ENCODE measurements around the gene PSMC4.
A peak's percentile ranks its signal among the peaks of the same experiment; 100 is the strongest.

PSMC4 gene

GRCh38 chr19:39936622-39937021, 34.3 kb upstream of the PSMC4 start:
- H3K9ac ChIP-seq (ENCODE audit: low read length) = no peak overlapping the region
- H3K27ac ChIP-seq (ENCODE audit: low read depth, low read length) = no peak overlapping the region
- H3K4me3 ChIP-seq (ENCODE audit: low read length) = no peak overlapping the region
- H3K4me1 ChIP-seq (ENCODE audit: control insufficient read depth, insufficient read depth, low read length) = no peaks in the 10 kb centered on the region
- no peaks in the 10 kb centered on the region for H3K36me3 ChIP-seq (ENCODE audit: control insufficient read depth, insufficient read depth, low read length)
- H3K27me3 ChIP-seq (ENCODE audit: control insufficient read depth, insufficient read depth, low read length) = no peaks in the 10 kb centered on the region

DNA sequence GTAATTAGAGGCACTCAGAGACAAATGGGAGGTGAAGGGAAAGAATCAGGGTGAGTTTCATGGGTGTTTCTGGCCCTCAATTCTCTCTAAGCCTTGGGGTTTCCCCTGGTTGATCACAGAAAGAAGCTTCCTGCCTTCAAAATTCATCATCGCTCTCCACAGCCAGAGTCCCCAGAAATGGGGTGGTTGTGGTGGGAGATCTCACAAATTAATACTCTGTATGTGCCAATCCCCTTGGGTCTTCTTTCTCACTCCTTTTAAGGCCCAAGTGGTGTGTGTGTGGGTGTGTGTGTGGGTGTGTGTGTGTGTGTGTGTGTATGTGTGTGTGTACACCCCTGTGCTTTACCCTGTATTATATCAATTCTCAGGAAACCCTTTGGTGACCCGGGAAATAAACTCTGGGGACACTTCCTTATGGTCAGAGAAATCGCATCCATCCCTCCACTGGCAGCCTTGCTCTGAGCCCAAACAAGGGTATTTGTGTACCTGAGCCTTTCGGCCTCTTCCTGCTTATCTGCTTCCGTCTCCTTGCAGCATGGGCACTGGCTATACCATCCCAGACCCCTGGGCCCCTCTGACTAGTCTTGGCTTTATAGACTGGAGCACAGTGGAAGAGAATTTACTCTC, 33.8 kb upstream of the PSMC4 start:
- Histone ChIP-seq H3K27me3 (ENCODE audit: control insufficient read depth, insufficient read depth, low read length) (no peaks in the 10 kb centered on the region), H3K9ac (ENCODE audit: low read length) (no peak overlapping the region), H3K36me3 (ENCODE audit: control insufficient read depth, insufficient read depth, low read length) (no peaks in the 10 kb centered on the region), H3K4me3 (ENCODE audit: low read length) (no peak overlapping the region), H3K4me1 (ENCODE audit: control insufficient read depth, insufficient read depth, low read length) (no peaks in the 10 kb centered on the region), H3K27ac (ENCODE audit: low read depth, low read length) (no peak overlapping the region)

DNA sequence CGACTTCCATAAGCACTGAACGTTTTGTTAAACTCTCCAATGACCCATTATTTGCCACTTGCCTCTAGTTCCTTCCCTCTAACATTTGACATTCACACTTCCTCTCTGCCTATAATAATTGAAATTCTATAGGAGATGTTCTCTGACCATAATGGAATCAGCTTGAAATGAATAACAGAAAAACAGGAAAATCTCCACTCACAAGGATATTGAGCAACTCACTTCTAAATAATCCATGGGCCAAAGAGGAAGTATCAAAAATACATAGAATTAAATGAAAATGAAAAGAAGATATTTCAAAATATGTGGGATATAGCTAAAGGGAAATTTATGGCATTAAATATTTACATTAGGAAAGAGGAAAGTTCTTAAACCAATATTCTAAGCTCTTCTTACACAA, 33.2 kb upstream of the PSMC4 start:
- no peaks in the 10 kb centered on the region for H3K27me3 ChIP-seq (ENCODE audit: control insufficient read depth, insufficient read depth, low read length)
- no peak overlapping the region for H3K4me3 ChIP-seq (ENCODE audit: low read length)
- H3K9ac ChIP-seq (ENCODE audit: low read length) = no peak overlapping the region
- H3K4me1 ChIP-seq (ENCODE audit: control insufficient read depth, insufficient read depth, low read length) = no peaks in the 10 kb centered on the region
- H3K36me3 ChIP-seq (ENCODE audit: control insufficient read depth, insufficient read depth, low read length) = no peaks in the 10 kb centered on the region
- H3K27ac ChIP-seq (ENCODE audit: low read depth, low read length) = no peak overlapping the region

GRCh38 chr19:39939556-39939955, 31.4 kb upstream of the PSMC4 start:
- H3K36me3 ChIP-seq (ENCODE audit: control insufficient read depth, insufficient read depth, low read length) = no peaks in the 10 kb centered on the region
- H3K4me1 ChIP-seq (ENCODE audit: control insufficient read depth, insufficient read depth, low read length) = no peaks in the 10 kb centered on the region
- no peak overlapping the region for H3K4me3 ChIP-seq (ENCODE audit: low read length)
- no peak overlapping the region for H3K9ac ChIP-seq (ENCODE audit: low read length)
- H3K27me3 ChIP-seq (ENCODE audit: control insufficient read depth, insufficient read depth, low read length) = no peaks in the 10 kb centered on the region
- H3K27ac ChIP-seq (ENCODE audit: low read depth, low read length) = no peak overlapping the region

DNA sequence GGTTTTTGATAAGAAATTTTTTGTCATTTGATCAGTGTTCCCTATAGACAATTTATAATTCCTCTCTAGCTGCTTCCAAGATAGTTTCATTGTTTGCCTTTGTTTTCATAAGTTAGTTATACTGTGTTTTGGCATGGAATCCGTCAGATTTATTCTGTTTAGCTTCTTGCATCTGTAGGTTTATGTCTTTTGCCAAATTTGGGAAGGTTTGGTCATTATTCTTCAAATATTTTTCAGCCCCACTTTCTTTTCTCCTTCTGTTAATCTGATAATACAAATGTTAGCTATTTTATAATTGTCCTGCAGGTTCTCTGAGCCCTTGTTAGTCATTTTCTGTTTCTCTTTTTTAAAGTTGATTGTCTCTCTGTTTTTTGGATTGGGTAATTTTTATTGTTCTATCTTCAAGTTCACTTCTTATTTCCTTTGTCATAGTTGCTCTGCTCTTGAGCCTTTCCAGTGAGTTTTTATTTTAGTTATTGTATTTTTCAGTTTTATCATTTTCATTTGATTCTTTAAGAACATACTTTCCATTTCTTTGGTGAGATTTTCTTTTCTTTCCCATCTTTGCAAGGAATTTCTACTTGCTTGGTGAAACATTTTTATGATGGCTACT, 30.6 kb upstream of the PSMC4 start:
- Histone ChIP-seq H3K36me3 (ENCODE audit: control insufficient read depth, insufficient read depth, low read length) (no peaks in the 10 kb centered on the region), H3K9ac (ENCODE audit: low read length) (no peak overlapping the region), H3K27ac (ENCODE audit: low read depth, low read length) (no peak overlapping the region), H3K4me3 (ENCODE audit: low read length) (no peak overlapping the region), H3K27me3 (ENCODE audit: control insufficient read depth, insufficient read depth, low read length) (no peaks in the 10 kb centered on the region), H3K4me1 (ENCODE audit: control insufficient read depth, insufficient read depth, low read length) (no peaks in the 10 kb centered on the region)

- no peaks in the 10 kb centered on the region for H3K36me3 ChIP-seq (ENCODE audit: control insufficient read depth, insufficient read depth, low read length)
- H3K27me3 ChIP-seq (ENCODE audit: control insufficient read depth, insufficient read depth, low read length) = no peaks in the 10 kb centered on the region
- H3K27ac ChIP-seq (ENCODE audit: low read depth, low read length) = no peak overlapping the region
- peak overlapping the region; percentile 39 for H3K4me3 ChIP-seq (ENCODE audit: low read length)
- no peak overlapping the region for H3K9ac ChIP-seq (ENCODE audit: low read length)
- H3K4me1 ChIP-seq (ENCODE audit: control insufficient read depth, insufficient read depth, low read length) = no peaks in the 10 kb centered on the region
Measured at GRCh38 chr19:39941151-39941550, 29.8 kb upstream of the PSMC4 start.

DNA sequence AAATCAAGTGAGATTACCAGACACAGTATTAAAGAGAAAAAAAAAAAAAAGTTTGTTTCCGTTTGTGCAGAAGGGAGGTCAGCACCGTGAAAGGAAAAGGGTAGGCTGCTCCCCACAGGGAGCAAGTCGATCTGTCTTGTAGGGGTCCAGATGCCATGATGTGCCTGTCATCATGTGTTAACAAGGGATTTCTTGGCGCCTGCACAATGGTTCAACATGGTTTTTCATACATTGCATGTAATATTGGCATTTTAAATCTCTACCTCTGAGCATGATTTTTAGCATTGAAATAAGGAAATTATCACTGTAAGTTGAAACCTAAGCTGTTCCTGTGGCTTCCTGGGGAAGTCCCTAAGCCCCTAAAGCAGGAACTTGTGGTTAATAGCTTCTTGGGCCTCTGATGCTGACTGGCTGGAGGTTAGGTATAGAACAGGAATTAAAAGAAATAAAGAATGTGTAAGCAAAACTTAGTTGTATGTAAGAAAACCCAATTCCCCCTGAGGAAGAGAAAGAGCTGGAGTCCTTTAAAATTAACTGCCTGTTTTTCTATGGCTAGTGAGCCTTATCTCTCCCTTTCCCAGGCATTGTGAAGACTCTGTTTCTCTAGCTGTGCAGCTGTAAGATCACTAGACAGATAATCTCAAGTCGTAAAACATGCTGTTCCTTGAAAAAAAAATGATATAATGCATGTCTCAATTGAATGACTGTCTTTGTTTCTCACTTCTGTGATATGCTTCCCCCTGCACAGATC, 29.2 kb upstream of the PSMC4 start:
- H3K4me3 ChIP-seq (ENCODE audit: low read length) = no peak overlapping the region
- no peak overlapping the region for H3K9ac ChIP-seq (ENCODE audit: low read length)
- no peaks in the 10 kb centered on the region for H3K27me3 ChIP-seq (ENCODE audit: control insufficient read depth, insufficient read depth, low read length)
- H3K4me1 ChIP-seq (ENCODE audit: control insufficient read depth, insufficient read depth, low read length) = no peaks in the 10 kb centered on the region
- H3K36me3 ChIP-seq (ENCODE audit: control insufficient read depth, insufficient read depth, low read length) = no peaks in the 10 kb centered on the region
- no peak overlapping the region for H3K27ac ChIP-seq (ENCODE audit: low read depth, low read length)

- no peak overlapping the region for H3K9ac ChIP-seq (ENCODE audit: low read length)
- H3K27me3 ChIP-seq (ENCODE audit: control insufficient read depth, insufficient read depth, low read length) = no peaks in the 10 kb centered on the region
- no peak overlapping the region for H3K27ac ChIP-seq (ENCODE audit: low read depth, low read length)
- H3K4me3 ChIP-seq (ENCODE audit: low read length) = no peak overlapping the region
- no peaks in the 10 kb centered on the region for H3K36me3 ChIP-seq (ENCODE audit: control insufficient read depth, insufficient read depth, low read length)
- no peaks in the 10 kb centered on the region for H3K4me1 ChIP-seq (ENCODE audit: control insufficient read depth, insufficient read depth, low read length)
Measured at GRCh38 chr19:39942366-39942730, 28.6 kb upstream of the PSMC4 start.

DNA sequence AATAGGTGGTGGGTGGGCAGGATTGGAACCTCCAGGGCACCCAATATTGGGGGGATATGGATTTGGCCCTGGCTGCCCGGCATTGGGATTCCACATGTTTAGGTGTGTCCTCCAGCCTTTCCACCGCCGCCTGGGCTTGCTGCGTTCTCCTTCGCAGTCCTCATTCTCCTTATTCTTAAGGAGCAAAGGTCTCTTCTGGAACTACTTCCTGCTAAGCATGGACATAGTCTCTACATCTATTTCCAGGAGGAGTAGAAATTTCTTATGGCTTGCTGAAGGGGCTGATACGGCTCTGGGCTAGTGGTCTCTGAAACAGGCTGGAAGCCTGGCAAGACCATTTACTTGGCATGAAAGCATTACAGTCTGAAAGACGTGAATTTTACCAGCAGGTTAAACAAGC, 27.4 kb upstream of the PSMC4 start:
- no peaks in the 10 kb centered on the region for H3K4me1 ChIP-seq (ENCODE audit: control insufficient read depth, insufficient read depth, low read length)
- H3K36me3 ChIP-seq (ENCODE audit: control insufficient read depth, insufficient read depth, low read length) = no peaks in the 10 kb centered on the region
- H3K9ac ChIP-seq (ENCODE audit: low read length) = no peak overlapping the region
- no peak overlapping the region for H3K4me3 ChIP-seq (ENCODE audit: low read length)
- no peaks in the 10 kb centered on the region for H3K27me3 ChIP-seq (ENCODE audit: control insufficient read depth, insufficient read depth, low read length)
- no peak overlapping the region for H3K27ac ChIP-seq (ENCODE audit: low read depth, low read length)

- no peak overlapping the region for H3K9ac ChIP-seq (ENCODE audit: low read length)
- H3K36me3 ChIP-seq (ENCODE audit: control insufficient read depth, insufficient read depth, low read length) = no peaks in the 10 kb centered on the region
- no peaks in the 10 kb centered on the region for H3K4me1 ChIP-seq (ENCODE audit: control insufficient read depth, insufficient read depth, low read length)
- H3K4me3 ChIP-seq (ENCODE audit: low read length) = no peak overlapping the region
- H3K27me3 ChIP-seq (ENCODE audit: control insufficient read depth, insufficient read depth, low read length) = no peaks in the 10 kb centered on the region
- no peak overlapping the region for H3K27ac ChIP-seq (ENCODE audit: low read depth, low read length)
Measured at GRCh38 chr19:39946532-39946931, 24.4 kb upstream of the PSMC4 start.

DNA sequence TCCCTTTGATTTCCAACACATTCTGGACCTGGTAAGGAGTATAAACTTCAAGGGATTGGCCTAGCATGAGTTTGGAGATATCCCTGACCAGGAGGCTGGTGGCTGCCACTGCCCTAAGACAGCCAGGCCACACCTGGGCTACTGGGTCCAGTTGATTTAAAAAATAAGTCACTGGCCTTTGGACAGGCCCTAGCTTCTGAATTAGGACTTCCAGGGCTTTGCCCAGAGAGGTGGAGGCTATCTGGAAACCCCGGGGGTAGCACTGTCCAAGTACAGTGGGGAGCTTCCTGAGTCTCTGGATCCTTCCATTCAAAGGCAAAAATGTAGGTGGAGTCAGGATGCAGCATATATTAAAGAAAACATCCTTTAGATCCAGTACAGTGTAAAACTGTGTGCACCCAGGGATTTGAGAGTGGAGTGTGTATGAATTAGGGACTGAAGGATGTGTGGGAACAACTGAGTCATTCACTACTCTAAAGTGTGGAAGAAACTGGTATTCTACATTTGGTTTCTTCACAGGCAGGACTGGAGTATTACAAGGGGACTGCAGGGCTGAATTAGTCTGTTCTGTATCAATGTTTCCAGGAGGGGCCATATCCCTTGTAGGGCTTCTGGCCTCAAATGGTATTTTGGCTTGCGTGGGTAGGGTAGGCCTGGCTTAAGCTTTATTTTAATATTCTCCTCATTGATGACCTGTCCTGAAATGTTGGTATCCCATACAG, 21.8 kb upstream of the PSMC4 start:
- Histone ChIP-seq H3K9ac (ENCODE audit: low read length) (no peak overlapping the region), H3K36me3 (ENCODE audit: control insufficient read depth, insufficient read depth, low read length) (no peaks in the 10 kb centered on the region), H3K4me3 (ENCODE audit: low read length) (no peak overlapping the region), H3K27ac (ENCODE audit: low read depth, low read length) (no peak overlapping the region), H3K4me1 (ENCODE audit: control insufficient read depth, insufficient read depth, low read length) (no peaks in the 10 kb centered on the region), H3K27me3 (ENCODE audit: control insufficient read depth, insufficient read depth, low read length) (no peaks in the 10 kb centered on the region)

GRCh38 chr19:39951065-39951650, 19.8 kb upstream of the PSMC4 start:
- H3K9ac ChIP-seq (ENCODE audit: low read length) = no peak overlapping the region
- no peaks in the 10 kb centered on the region for H3K36me3 ChIP-seq (ENCODE audit: control insufficient read depth, insufficient read depth, low read length)
- no peak overlapping the region for H3K4me3 ChIP-seq (ENCODE audit: low read length)
- no peaks in the 10 kb centered on the region for H3K27me3 ChIP-seq (ENCODE audit: control insufficient read depth, insufficient read depth, low read length)
- H3K27ac ChIP-seq (ENCODE audit: low read depth, low read length) = no peak overlapping the region
- no peaks in the 10 kb centered on the region for H3K4me1 ChIP-seq (ENCODE audit: control insufficient read depth, insufficient read depth, low read length)
